Right renal cortex interstitium (tissue), 3 donors: ENCODE results near the gene CHST13. TPM values are rescaled to one million over a fixed set of nuclear protein-coding genes. Genes with fewer than 3 reads are reported as not detected.
"Not testable (repeated sequence)": the region's sequence is repeated elsewhere in the genome, so short reads cannot be mapped to it uniquely, and the experiment has no call there.

Source experiments
- DNase-seq, 3 donors: peaks; one replicate each; pipeline ENCODE4 v3.0.0-alpha.2; 2013; ENCODE audit warnings: low read depth in 3 of 3, low spot score in 2 of 3
- polyA plus RNA-seq, 3 donors: library from polyadenylated mRNA; unstranded; fragments of 120-200 nt; gene quantifications; one replicate each; pipeline ENCODE4 v1.2.1, GENCODE V29; 2013; ENCODE audit not compliant: insufficient read length in 3 of 3

CHST13 gene
- polyA plus RNA-seq, 3 donors, result 3.1 to 4.4 (median 3.2) TPM

DNA sequence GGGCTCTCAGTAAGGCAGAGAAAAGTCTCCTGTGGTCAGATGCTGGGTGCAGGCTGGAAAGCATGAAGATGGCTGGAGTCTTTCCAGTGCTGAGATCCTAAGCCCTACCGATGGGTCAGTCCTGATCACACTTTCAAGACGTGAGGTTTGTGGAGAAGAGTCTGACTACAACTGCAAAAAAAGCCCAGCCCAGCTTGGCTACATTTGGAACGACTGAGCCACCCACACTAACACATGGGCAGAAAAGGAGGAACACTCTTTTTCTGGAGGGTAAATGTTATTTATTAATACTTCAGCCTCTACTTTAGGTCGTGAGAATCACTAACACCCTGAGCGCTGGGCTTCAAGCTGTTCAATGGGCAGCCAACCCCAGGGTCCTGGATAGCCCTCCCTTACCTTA is 56.8 kb downstream of the CHST13 start:
- DNase-seq, result no peak

DNA sequence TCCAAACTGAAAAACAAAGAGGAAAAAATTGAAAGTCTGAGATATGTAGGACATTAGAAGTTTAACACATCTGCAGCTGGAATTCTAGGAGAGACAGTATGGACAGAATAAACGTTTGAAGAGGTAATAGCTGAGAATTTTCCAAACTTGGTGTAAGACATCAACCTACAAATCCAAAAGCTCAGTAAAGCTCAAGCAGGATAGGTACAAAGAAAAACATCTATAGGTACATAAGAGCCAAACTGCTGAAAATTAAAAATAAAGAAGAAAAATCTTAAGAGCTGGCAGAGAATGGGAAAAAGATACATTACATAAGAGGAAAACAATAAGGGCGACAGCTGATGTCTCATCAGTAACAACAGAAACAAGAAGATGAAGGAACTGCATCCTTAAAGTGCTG is 57.6 kb downstream of the CHST13 start:
- DNase-seq, result no peak

DNA sequence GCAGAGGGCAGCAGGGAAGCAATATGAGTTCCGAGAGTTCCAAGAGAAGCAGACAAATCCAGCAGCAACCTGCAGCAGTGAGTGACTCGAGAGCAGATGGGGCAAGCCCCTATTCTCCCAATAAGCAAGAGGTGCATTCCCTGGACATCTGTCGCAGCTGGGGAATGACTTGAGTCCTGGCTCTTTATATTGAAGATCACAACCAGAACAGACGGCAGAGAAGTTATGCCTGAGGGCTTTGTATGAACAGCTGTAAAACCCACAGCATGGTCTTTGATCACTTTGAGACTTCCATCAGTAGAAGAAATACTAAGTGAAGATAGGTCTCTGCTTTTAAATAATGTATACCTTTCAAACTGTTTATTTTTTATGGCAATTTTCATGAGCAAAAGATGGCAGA is 58.4 kb downstream of the CHST13 start:
- DNase-seq, result no peak

DNA sequence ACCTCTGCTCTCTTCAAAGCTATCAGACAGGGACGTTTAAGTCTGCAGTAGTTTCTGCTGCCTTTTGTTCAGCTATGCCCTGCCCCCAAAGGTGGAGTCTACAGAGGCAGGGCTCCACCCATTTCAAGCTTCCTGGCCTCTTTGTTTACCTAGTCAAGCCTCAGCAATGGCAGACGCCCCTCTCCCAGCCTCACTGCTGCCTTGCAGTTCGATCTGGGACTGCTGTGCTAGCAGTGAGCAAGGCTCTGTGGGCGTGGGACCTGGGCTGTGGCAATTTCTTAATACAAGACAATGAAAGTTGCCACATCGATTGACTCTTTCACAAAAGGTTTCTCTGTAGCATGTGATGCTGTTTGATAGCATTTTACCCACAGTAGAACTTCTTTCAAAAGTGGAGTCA is 67.6 kb downstream of the CHST13 start:
- DNase-seq, result not testable (repeated sequence)

Other genes with a start within 250 kb of the CHST13 start
- 10 to 100 TPM; 10.0 to 11.6 (median 10.8) TPM for gene KLF15, start 166.7 kb upstream of the CHST13 start, polyA plus RNA-seq
- gene CFAP100, start 129.2 kb upstream of the CHST13 start, polyA plus RNA-seq, result 1 to 10 TPM in 1 of 3 donors, under 1 TPM in 2; 0.53 to 1.1 (median 0.55) TPM
- 10 to 100 TPM; 29.9 to 34.0 (median 31.6) TPM for gene ZXDC, start 48.3 kb upstream of the CHST13 start, polyA plus RNA-seq
- gene UROC1, start 6.4 kb upstream of the CHST13 start, polyA plus RNA-seq, result under 1 TPM; 0.04 to 0.11 (median 0.07) TPM
- gene C3orf22, start 34.8 kb downstream of the CHST13 start, polyA plus RNA-seq, result under 1 TPM in 2 of 3 donors, not detected in 1; 0.10 to 0.11 TPM
- 10 to 100 TPM; 17.7 to 21.5 (median 21.2) TPM for gene TXNRD3, start 131.0 kb downstream of the CHST13 start, polyA plus RNA-seq
- 10 to 100 TPM; 17.8 to 21.5 (median 19.5) TPM for gene CHCHD6, start 180.1 kb downstream of the CHST13 start, polyA plus RNA-seq